PFSK-1 (cell line): Measurements from ENCODE around the gene DGKB.

Experiments used
- FOXP2 ChIP-seq: optimal IDR thresholded peaks from 2 replicates; pipeline ENCODE3; 2011; ENCODE audit warnings: borderline replicate concordance, control low read depth, inconsistent platforms; ENCODE audit not compliant: insufficient read depth; ENCODE audit errors: extremely low read length, extremely low read depth
- POLR2AphosphoS5 ChIP-seq: IDR thresholded peaks from 2 replicates; pipeline ENCODE4 v1.6.1; 2012; ENCODE audit warnings: low read depth, mild to moderate bottlenecking, control low read depth, low read length, moderate library complexity
- SIN3A ChIP-seq: IDR thresholded peaks from 2 replicates; pipeline ENCODE4 v1.6.1; 2012; ENCODE audit warnings: mild to moderate bottlenecking, low read length, moderate library complexity, borderline replicate concordance; ENCODE audit not compliant: insufficient read depth
- TAF1 ChIP-seq: IDR thresholded peaks from 2 replicates; pipeline ENCODE4 v1.6.1; 2012; ENCODE audit warnings: low read length, control low read depth, borderline replicate concordance; ENCODE audit not compliant: insufficient read depth
- TF ChIP-seq, protein P1 (sequence below), 2 experiments: IDR thresholded peaks; 2 replicates each; pipeline versions ENCODE4 v1.6.1 to v1.8.0; 2011 to 2012; ENCODE audit warnings: low read depth in 2 of 2, low read length in 2 of 2, control low read depth in 1 of 2, inconsistent platforms in 1 of 2, mild to moderate bottlenecking in 1 of 2, moderate library complexity in 1 of 2; ENCODE audit not compliant: insufficient read depth in 1 of 2

The DGKB gene

DNA sequence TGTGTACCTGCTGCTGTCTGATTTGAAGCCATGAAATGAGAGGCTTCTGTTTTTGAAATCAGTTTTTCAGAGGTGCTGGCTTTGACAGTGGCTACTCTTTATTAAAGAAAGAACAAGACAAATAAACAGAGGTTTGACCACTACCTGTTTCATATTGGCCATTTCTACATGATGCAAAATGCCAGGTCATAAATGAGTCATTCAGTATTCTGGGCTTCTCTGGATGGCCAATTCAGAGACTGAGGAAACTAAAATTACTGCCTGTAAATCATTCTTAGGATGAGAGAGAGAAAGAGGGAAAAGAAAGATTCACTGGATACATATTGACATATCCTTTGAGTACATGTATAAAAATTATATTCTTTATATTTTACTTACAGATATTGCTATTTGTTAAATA, 609.8 kb downstream of the DGKB start:
- TF ChIP-seq SIN3A = no peak
- no peak for TF ChIP-seq POLR2AphosphoS5
- no peak for TF ChIP-seq TAF1
- no peak for TF ChIP-seq FOXP2
- TF ChIP-seq, protein P1, sequence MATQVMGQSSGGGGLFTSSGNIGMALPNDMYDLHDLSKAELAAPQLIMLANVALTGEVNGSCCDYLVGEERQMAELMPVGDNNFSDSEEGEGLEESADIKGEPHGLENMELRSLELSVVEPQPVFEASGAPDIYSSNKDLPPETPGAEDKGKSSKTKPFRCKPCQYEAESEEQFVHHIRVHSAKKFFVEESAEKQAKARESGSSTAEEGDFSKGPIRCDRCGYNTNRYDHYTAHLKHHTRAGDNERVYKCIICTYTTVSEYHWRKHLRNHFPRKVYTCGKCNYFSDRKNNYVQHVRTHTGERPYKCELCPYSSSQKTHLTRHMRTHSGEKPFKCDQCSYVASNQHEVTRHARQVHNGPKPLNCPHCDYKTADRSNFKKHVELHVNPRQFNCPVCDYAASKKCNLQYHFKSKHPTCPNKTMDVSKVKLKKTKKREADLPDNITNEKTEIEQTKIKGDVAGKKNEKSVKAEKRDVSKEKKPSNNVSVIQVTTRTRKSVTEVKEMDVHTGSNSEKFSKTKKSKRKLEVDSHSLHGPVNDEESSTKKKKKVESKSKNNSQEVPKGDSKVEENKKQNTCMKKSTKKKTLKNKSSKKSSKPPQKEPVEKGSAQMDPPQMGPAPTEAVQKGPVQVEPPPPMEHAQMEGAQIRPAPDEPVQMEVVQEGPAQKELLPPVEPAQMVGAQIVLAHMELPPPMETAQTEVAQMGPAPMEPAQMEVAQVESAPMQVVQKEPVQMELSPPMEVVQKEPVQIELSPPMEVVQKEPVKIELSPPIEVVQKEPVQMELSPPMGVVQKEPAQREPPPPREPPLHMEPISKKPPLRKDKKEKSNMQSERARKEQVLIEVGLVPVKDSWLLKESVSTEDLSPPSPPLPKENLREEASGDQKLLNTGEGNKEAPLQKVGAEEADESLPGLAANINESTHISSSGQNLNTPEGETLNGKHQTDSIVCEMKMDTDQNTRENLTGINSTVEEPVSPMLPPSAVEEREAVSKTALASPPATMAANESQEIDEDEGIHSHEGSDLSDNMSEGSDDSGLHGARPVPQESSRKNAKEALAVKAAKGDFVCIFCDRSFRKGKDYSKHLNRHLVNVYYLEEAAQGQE (IDR thresholded peaks at IDR 0.05; ENCODE audit: insufficient read depth in 1 of 2, low read depth in 2 of 2, low read length in 2 of 2) = no peak

DNA sequence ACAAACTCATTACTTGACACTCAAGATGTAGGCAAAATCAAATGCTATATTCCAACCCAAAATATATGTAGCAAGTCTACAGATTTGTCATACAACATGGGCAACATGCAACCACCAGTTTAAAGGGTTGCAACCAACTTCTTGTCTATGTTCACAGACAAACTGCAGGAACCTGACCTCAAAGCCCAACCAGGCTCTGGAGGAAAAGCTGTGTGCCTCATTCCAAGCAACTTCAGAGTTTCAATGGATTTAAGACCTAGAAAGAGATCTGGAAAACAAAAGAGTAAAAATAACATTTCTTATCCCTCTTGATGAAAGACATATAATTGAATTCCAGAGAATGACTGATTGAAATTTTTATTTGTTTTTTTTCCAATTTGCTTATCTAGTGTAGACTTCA, 612.6 kb downstream of the DGKB start:
- TF ChIP-seq SIN3A (no peak), TAF1 (no peak), FOXP2 (no peak), POLR2AphosphoS5 (no peak)
- TF ChIP-seq, protein P1 (IDR thresholded peaks at IDR 0.05; ENCODE audit: insufficient read depth in 1 of 2, low read depth in 2 of 2, low read length in 2 of 2) = no peak

DNA sequence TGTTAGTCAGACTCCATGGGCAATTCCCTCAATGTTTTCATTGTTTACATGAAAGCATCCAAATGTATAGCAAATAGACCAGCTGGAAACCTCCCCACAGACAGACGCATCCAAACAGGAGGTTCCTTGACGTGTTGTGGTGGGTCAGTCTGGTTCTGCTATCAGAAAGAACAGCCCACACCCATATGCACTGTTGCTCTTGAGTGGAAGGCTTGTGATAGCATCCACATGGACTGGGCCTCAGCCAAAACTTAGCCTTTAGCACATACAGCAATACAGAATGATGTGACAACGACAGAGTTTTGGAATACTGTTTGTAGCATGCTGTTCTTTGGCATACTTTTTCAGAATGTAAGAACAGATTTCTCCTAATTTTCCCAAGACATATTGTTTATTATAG, 613.9 kb downstream of the DGKB start:
- no peak for TF ChIP-seq POLR2AphosphoS5

DNA sequence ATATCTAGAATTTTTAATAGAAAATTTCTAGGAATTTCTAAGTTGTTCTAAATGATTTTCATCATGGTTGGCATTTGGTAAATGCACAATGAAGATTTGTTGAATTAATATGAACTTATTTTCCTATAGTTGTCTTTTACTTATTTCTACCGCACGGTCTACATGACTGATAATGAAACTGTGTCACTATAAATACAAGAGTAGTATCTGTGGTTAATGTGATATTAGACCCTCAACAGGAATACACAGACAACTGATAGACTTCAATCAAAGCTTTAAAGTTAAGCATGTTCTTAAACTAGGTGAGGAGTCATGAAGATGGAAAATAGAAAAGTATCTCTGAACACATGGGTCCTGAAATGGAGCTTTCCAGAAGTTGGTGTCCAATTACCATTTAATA, 615.2 kb downstream of the DGKB start:
- TF ChIP-seq, protein P1 (IDR thresholded peaks at IDR 0.05; ENCODE audit: insufficient read depth in 1 of 2, low read depth in 2 of 2, low read length in 2 of 2) = no peak
- no peak for TF ChIP-seq POLR2AphosphoS5
- TF ChIP-seq SIN3A = no peak
- TF ChIP-seq FOXP2 = no peak
- no peak for TF ChIP-seq TAF1

DNA sequence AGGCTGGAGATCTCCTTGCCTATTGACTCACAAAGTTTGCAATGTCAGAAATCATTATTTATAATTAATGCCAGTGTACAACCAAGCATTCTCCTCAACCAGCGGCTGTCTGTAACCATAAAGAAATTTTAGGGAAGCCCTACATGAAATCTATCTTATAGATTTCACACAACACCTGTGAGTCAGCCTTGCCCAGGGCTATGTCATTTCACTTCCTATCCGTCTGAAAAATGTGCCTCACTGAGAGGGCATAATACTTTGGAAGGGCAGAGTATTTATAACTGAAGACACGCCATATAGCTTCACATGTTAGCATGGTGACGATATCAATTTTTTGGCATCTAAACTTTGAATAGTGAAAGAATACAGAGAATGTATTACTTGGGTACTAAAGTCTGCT, 616.5 kb downstream of the DGKB start:
- no peak for TF ChIP-seq TAF1

DNA sequence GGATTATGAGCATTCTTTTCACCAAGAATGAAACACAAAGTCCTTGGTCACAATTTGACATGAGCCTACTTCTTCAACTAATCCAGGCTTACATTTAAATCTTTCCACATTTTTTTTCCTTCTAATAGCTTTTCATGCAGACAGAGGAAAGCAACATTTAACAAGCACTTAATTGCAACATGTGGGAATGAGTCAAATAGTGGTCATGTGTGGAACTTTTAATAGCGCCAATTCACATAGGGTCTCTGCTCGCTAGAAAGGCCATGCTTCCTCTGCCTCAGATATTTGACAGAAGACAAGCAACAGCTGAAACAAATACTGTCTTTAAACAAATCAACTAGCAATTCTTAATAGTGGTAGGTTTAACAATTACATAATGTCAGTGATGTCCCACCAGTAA, 627.2 kb downstream of the DGKB start:
- no peak for TF ChIP-seq POLR2AphosphoS5
- no peak for TF ChIP-seq FOXP2
- no peak for TF ChIP-seq TAF1
- TF ChIP-seq SIN3A = no peak
- TF ChIP-seq, protein P1 (IDR thresholded peaks at IDR 0.05; ENCODE audit: insufficient read depth in 1 of 2, low read depth in 2 of 2, low read length in 2 of 2) = no peak
